Thoracic aorta (tissue), 2 donors: ENCODE data around the gene EPS8. TPM values are rescaled to one million over a fixed set of nuclear protein-coding genes. Genes with fewer than 3 reads are reported as not detected.

Experiments
- ATAC-seq: fragments of 150-250 bp; one replicate; pipeline ENCODE4 v1.8.0; 2017; ENCODE audit warnings: low read depth; ENCODE audit not compliant: insufficient number of reproducible peaks, low FRiP score
- DNase-seq: peaks from one replicate; pipeline ENCODE4 v3.0.0-alpha.2; 2020; ENCODE audit warnings: low spot score
- H3K27ac ChIP-seq, 2 donors: fragments of 200-600 bp; sonication (generic); 1 replicate in 1 of 2; 2 replicates in 1 of 2; pipeline ENCODE4 v1.5.1; 2016; ENCODE audit warnings: mild to moderate bottlenecking in 2 of 2, moderate library complexity in 2 of 2
- H3K27me3 ChIP-seq: fragments of 200-600 bp; sonication (generic); replicated peaks from 2 replicates; pipeline ENCODE4 v1.6.0; 2016; ENCODE audit warnings: mild to moderate bottlenecking; ENCODE audit not compliant: insufficient read depth
- H3K36me3 ChIP-seq: fragments of 200-600 bp; sonication (generic); one replicate; pipeline ENCODE4 v1.5.1; 2016
- H3K4me1 ChIP-seq, 2 donors: fragments of 200-600 bp; sonication (generic); 1 replicate in 1 of 2; 2 replicates in 1 of 2; pipeline versions ENCODE4 v1.5.1 to v1.6.0; 2016; ENCODE audit warnings: low read depth in 2 of 2, mild to moderate bottlenecking in 1 of 2; ENCODE audit not compliant: control insufficient read depth in 1 of 2
- H3K4me3 ChIP-seq: fragments of 200-600 bp; sonication (generic); 2 replicates; pipeline ENCODE4 v1.5.1; 2016; ENCODE audit warnings: mild to moderate bottlenecking
- H3K9me3 ChIP-seq: fragments of 200-600 bp; sonication (generic); 2 replicates; pipeline ENCODE4 v1.5.1; 2016
- CTCF ChIP-seq: fragments of 200-600 bp; sonication (generic); IDR thresholded peaks from one replicate; pipeline ENCODE4 v1.5.1; 2019; ENCODE audit warnings: antibody characterized with exemption
- total RNA-seq, 2 donors: library from RNA; depleted of rRNA; stranded (reverse); fragments of >200 nt; gene quantifications; one replicate each; pipeline versions ENCODE4 v1.1.0 to v1.2.3, GENCODE V29; 2016

The EPS8 gene
- total RNA-seq, 2 donors from 2014 or later, result 139 to 188 TPM

- Histone ChIP-seq H3K4me1 (no peaks in the 10 kb centered on the region), H3K27ac (no peak overlapping the region), H3K4me3 (peak overlapping the region; percentile 66), H3K9me3 (no peaks in the 10 kb centered on the region), H3K27me3 (no peaks in the 10 kb centered on the region), H3K36me3 (peaks cover 7% of the 10 kb centered on the region)
- DNase-seq, result no peak
- TF ChIP-seq CTCF, result no peak
- no peak for ATAC-seq
Measured at GRCh38 chr12:15589328-15590032, 199.7 kb downstream of the EPS8 start.

GRCh38 chr12:15584366-15585041 lies 204.7 kb downstream of the EPS8 start:
- H3K36me3 ChIP-seq, result peaks cover 12% of the 10 kb centered on the region
- ATAC-seq (no peak), DNase-seq (no peak)
- no peaks in the 10 kb centered on the region for H3K9me3 ChIP-seq
- no peaks in the 10 kb centered on the region for H3K27me3 ChIP-seq
- TF ChIP-seq CTCF, result peak; percentile 74
- no peak overlapping the region for H3K4me3 ChIP-seq
- H3K4me1 ChIP-seq, result peaks cover 0 to 13% of the 10 kb centered on the region in 2 donors
- H3K27ac ChIP-seq, result peak overlapping the region in 1 of 2 donors; percentile 18

GRCh38 chr12:15583804-15584203 lies 205.4 kb downstream of the EPS8 start:
- H3K4me3 ChIP-seq, result no peak overlapping the region
- peaks cover 12% of the 10 kb centered on the region for H3K36me3 ChIP-seq
- DNase-seq (no peak), ATAC-seq (no peak)
- peak overlapping the region in 1 of 2 donors; percentile 18 for H3K27ac ChIP-seq
- no peak for TF ChIP-seq CTCF
- H3K27me3 ChIP-seq, result no peaks in the 10 kb centered on the region
- no peaks in the 10 kb centered on the region for H3K9me3 ChIP-seq
- H3K4me1 ChIP-seq, result peaks cover 0 to 13% of the 10 kb centered on the region in 2 donors

- Histone ChIP-seq H3K4me3 (no peak overlapping the region), H3K36me3 (peaks cover 6% of the 10 kb centered on the region), H3K9me3 (no peaks in the 10 kb centered on the region), H3K27me3 (no peaks in the 10 kb centered on the region), H3K4me1 (peaks cover 0 to 13% of the 10 kb centered on the region in 2 donors), H3K27ac (no peak overlapping the region)
- no peak for TF ChIP-seq CTCF
- DNase-seq (no peak), ATAC-seq (no peak)
Measured at GRCh38 chr12:15581006-15581405, 208.2 kb downstream of the EPS8 start.

- H3K36me3 ChIP-seq, result peaks cover 5% of the 10 kb centered on the region
- ATAC-seq (no peak), DNase-seq (no peak)
- H3K9me3 ChIP-seq, result no peaks in the 10 kb centered on the region
- no peak overlapping the region for H3K27ac ChIP-seq
- no peaks in the 10 kb centered on the region for H3K27me3 ChIP-seq
- peaks cover 0 to 16% of the 10 kb centered on the region in 2 donors for H3K4me1 ChIP-seq
- no peak overlapping the region for H3K4me3 ChIP-seq
- TF ChIP-seq CTCF, result no peak
Measured at GRCh38 chr12:15580431-15580830, 208.8 kb downstream of the EPS8 start.
